Activated CD4-positive, alpha-beta T cell treated with anti-CD3 and anti-CD28 coated beads for 36 hours (primary cell): ENCODE measurements around the gene HOXB8. TPM values are rescaled to one million over a fixed set of nuclear protein-coding genes. Genes with fewer than 3 reads are reported as not detected.

Experiments used
- microRNA-seq: library from miRNA; unstranded; fragments of <30 nt; microRNA quantifications from one replicate; pipeline ENCODE4 v1.2.0, GENCODE V29; 2021; ENCODE audit warnings: borderline replicate concordance
- total RNA-seq, 2 experiments: library from RNA; stranded (reverse); gene quantifications; one replicate each; pipeline ENCODE4 v1.2.3, GENCODE V29; 2021

HOXB8 gene
- total RNA-seq, 2 experiments from 2014 or later: not detected

Small RNA genes within 50 kb of the gene (microRNA-seq; reads per million reads assigned to microRNA genes)
- not detected for gene MIR196A1

Other genes with a start within 250 kb of the HOXB8 start
- gene SKAP1, start 185.1 kb downstream of the HOXB8 start, total RNA-seq: 100 to 1,000 TPM in 1 of 2 experiments, 10 to 100 TPM in 1; 76.1 to 109 TPM
- gene HOXB1, start 84.3 kb downstream of the HOXB8 start, total RNA-seq: not detected
- gene HOXB2, start 70.2 kb downstream of the HOXB8 start, total RNA-seq: 1 to 10 TPM; 2.8 to 3.3 TPM
- 1 to 10 TPM in 1 of 2 experiments, under 1 TPM in 1; 0.66 to 1.1 TPM for gene HOXB4, start 36.9 kb downstream of the HOXB8 start, total RNA-seq
- 1 to 10 TPM in 1 of 2 experiments, under 1 TPM in 1; 0.47 to 1.2 TPM for gene HOXB3, start 25.1 kb downstream of the HOXB8 start, total RNA-seq
- gene HOXB5, start 21.5 kb downstream of the HOXB8 start, total RNA-seq: not detected
- gene HOXB6, start 10.3 kb downstream of the HOXB8 start, total RNA-seq: not detected
- under 1 TPM; 0.25 to 0.30 TPM for gene HOXB7, start 4.3 kb downstream of the HOXB8 start, total RNA-seq
- 1 to 10 TPM; 1.9 to 2.5 TPM for gene HOXB9, start 11.1 kb upstream of the HOXB8 start, total RNA-seq
- gene PRAC1, start 107.2 kb upstream of the HOXB8 start, total RNA-seq: not detected
- not detected for gene PRAC2, start 107.9 kb upstream of the HOXB8 start, total RNA-seq
- gene HOXB13, start 113.5 kb upstream of the HOXB8 start, total RNA-seq: not detected
- not detected for gene TTLL6, start 201.9 kb upstream of the HOXB8 start, total RNA-seq
- gene CALCOCO2, start 215.7 kb upstream of the HOXB8 start, total RNA-seq: 100 to 1,000 TPM in 1 of 2 experiments, 10 to 100 TPM in 1; 66.7 to 102 TPM